CD4-positive, CD25-positive, alpha-beta regulatory T cell (primary cell): Measurements from ENCODE around the gene ZNF35. TPM values are rescaled to one million over a fixed set of nuclear protein-coding genes. Genes with fewer than 3 reads are reported as not detected.

Experiments used
- ATAC-seq, 2 donors: fragments of 150-1000 bp; cut with Tn5 transposase; one replicate each; pipeline ENCODE4 v1.10.0; 2021; ENCODE audit warnings: low read depth in 2 of 2, moderate number of reproducible peaks in 2 of 2, moderate library complexity in 1 of 2
- DNase-seq, 3 donors: peaks; one replicate each; pipeline versions ENCODE4 v3.0.0 to v3.0.0-alpha.2; 2012 to 2022; ENCODE audit warnings: mixed read lengths in 1 of 3
- H3K27ac ChIP-seq: one replicate; pipeline ENCODE4 v1.7.0; 2013; ENCODE audit warnings: mild to moderate bottlenecking, low read length; ENCODE audit not compliant: insufficient read depth, poor library complexity, severe bottlenecking
- H3K27me3 ChIP-seq: one replicate; pipeline ENCODE4 v1.7.0; 2013; ENCODE audit warnings: low read length; ENCODE audit not compliant: control insufficient read depth, insufficient read depth
- H3K36me3 ChIP-seq: one replicate; pipeline ENCODE4 v1.7.0; 2013; ENCODE audit warnings: mild to moderate bottlenecking, low read length, moderate library complexity; ENCODE audit not compliant: control insufficient read depth, insufficient read depth
- H3K4me1 ChIP-seq: 2 replicates; pipeline ENCODE4 v1.7.0; 2013; ENCODE audit warnings: mild to moderate bottlenecking, low read length; ENCODE audit not compliant: insufficient read depth, control insufficient read depth, poor library complexity, severe bottlenecking
- H3K4me3 ChIP-seq: one replicate; pipeline ENCODE4 v1.7.0; 2013; ENCODE audit warnings: low read depth, mild to moderate bottlenecking, low read length, moderate library complexity
- H3K9me3 ChIP-seq, 2 experiments: 1 replicate in 1 of 2; 2 replicates in 1 of 2; pipeline ENCODE4 v1.7.0; 2013; ENCODE audit warnings: low read length in 2 of 2, mild to moderate bottlenecking in 1 of 2, moderate library complexity in 1 of 2; ENCODE audit not compliant: control insufficient read depth in 2 of 2
- H3K27ac Mint-ChIP-seq, 3 donors: one replicate each; pipeline ENCODE4 v1.8.0; 2020 to 2022; ENCODE audit warnings: mild to moderate bottlenecking in 3 of 3, mixed read lengths in 3 of 3, moderate library complexity in 2 of 3
- H3K27me3 Mint-ChIP-seq: one replicate; pipeline ENCODE4 v1.8.0; 2022; ENCODE audit warnings: mild to moderate bottlenecking, mixed read lengths
- H3K36me3 Mint-ChIP-seq: one replicate; pipeline ENCODE4 v1.8.0; 2020; ENCODE audit warnings: mixed read lengths
- H3K4me1 Mint-ChIP-seq, 4 donors: one replicate each; pipeline ENCODE4 v1.8.0; 2020 to 2022; ENCODE audit warnings: mixed read lengths in 4 of 4, mild to moderate bottlenecking in 1 of 4
- H3K4me3 Mint-ChIP-seq, 4 donors: one replicate each; pipeline ENCODE4 v1.8.0; 2020 to 2022; ENCODE audit warnings: mild to moderate bottlenecking in 4 of 4, mixed read lengths in 4 of 4, moderate library complexity in 3 of 4
- H3K9me3 Mint-ChIP-seq, 7 donors: one replicate each; pipeline ENCODE4 v1.8.0; 2020 to 2022; ENCODE audit warnings: mixed read lengths in 7 of 7, mild to moderate bottlenecking in 3 of 7, moderate library complexity in 2 of 7
- polyA plus RNA-seq, 4 donors: library from polyadenylated mRNA; unstranded; fragments of 300-500 nt; fragmentation: Illumina TruSeq; gene quantifications; one replicate each; pipeline ENCODE4 v1.2.3, GENCODE V29; 2021
- total RNA-seq: library from RNA; stranded (reverse); gene quantifications from one replicate; pipeline ENCODE4 v1.2.3, GENCODE V29; 2022

The ZNF35 gene
- total and polyA plus RNA-seq, 5 donors from 2014 or later: 0.52 to 1.2 (median 0.92) TPM; not detected in 1

- Mint-ChIP-seq H3K4me1 (peaks cover 0 to 17% (median 6%) of the 10 kb centered on the region in 4 donors), H3K27ac (peak overlapping the region in 2 of 3 donors; percentile 48 to 50), H3K4me3 (peak overlapping the region; percentile 60 to 92 (median 74)), H3K9me3 (peaks cover 0 to 55% (median 9%) of the 10 kb centered on the region in 7 donors), H3K36me3 (peaks cover 14% of the 10 kb centered on the region), H3K27me3 (peaks cover 21% of the 10 kb centered on the region)
- Histone ChIP-seq H3K27me3 (peaks cover 14% of the 10 kb centered on the region), H3K36me3 (no peaks in the 10 kb centered on the region), H3K9me3 (peaks cover 15 to 24% of the 10 kb centered on the region in 2 experiments), H3K4me3 (peak overlapping the region; percentile 59), H3K4me1 (no peaks in the 10 kb centered on the region), H3K27ac (no peak overlapping the region)
- peak; percentile 5 to 60 (median 40) for DNase-seq
- peak; percentile 56 to 68 for ATAC-seq
Measured at GRCh38 chr3:44685128-44685800, 36.7 kb downstream of the ZNF35 start.

- peaks cover 11 to 20% of the 10 kb centered on the region in 2 experiments for H3K9me3 ChIP-seq
- no peak overlapping the region for H3K27ac ChIP-seq
- no peak for ATAC-seq
- no peaks in the 10 kb centered on the region for H3K4me1 ChIP-seq
- Mint-ChIP-seq H3K27me3 (peaks cover 21% of the 10 kb centered on the region), H3K9me3 (peaks cover 3 to 63% (median 20%) of the 10 kb centered on the region in 7 donors), H3K4me3 (no peak overlapping the region), H3K4me1 (peaks cover 0 to 17% (median 6%) of the 10 kb centered on the region in 4 donors), H3K36me3 (peaks cover 14% of the 10 kb centered on the region), H3K27ac (no peak overlapping the region)
- no peak overlapping the region for H3K4me3 ChIP-seq
- H3K27me3 ChIP-seq: peaks cover 14% of the 10 kb centered on the region
- H3K36me3 ChIP-seq: no peaks in the 10 kb centered on the region
- no peak for DNase-seq
Measured at GRCh38 chr3:44687898-44688297, 39.4 kb downstream of the ZNF35 start.

Other genes with a start within 250 kb of the ZNF35 start
- 14.5 TPM for gene ZNF445, start 171.1 kb upstream of the ZNF35 start, total RNA-seq
- 1 to 10 TPM in 3 of 4 donors, under 1 TPM in 1; 0.79 to 3.9 (median 3.3) TPM for gene ZNF445, start 171.1 kb upstream of the ZNF35 start, polyA plus RNA-seq
- gene ZKSCAN7, start 93.5 kb upstream of the ZNF35 start, total RNA-seq: 1.2 TPM
- gene ZKSCAN7, start 93.5 kb upstream of the ZNF35 start, polyA plus RNA-seq: 1 to 10 TPM; 1.6 to 3.0 (median 1.9) TPM
- gene ZNF660, start 63.8 kb upstream of the ZNF35 start, total RNA-seq: not detected
- under 1 TPM in 1 of 4 donors, not detected in 3; 0.83 TPM for gene ZNF660, start 63.8 kb upstream of the ZNF35 start, polyA plus RNA-seq
- 6.6 TPM for gene ZNF197, start 23.7 kb upstream of the ZNF35 start, total RNA-seq
- gene ZNF197, start 23.7 kb upstream of the ZNF35 start, polyA plus RNA-seq: 1 to 10 TPM; 3.7 to 4.9 (median 4.3) TPM
- gene ZNF502, start 63.9 kb downstream of the ZNF35 start, total RNA-seq: 0.94 TPM
- 1 to 10 TPM; 1.3 to 4.2 (median 1.8) TPM for gene ZNF502, start 63.9 kb downstream of the ZNF35 start, polyA plus RNA-seq
- 0.67 TPM for gene ZNF501, start 80.9 kb downstream of the ZNF35 start, total RNA-seq
- 1 to 10 TPM; 1.8 to 2.9 (median 2.5) TPM for gene ZNF501, start 80.9 kb downstream of the ZNF35 start, polyA plus RNA-seq
- gene KIAA1143, start 112.9 kb downstream of the ZNF35 start, total RNA-seq: 31.3 TPM
- gene KIAA1143, start 112.9 kb downstream of the ZNF35 start, polyA plus RNA-seq: 10 to 100 TPM; 22.8 to 30.9 (median 27.9) TPM
- 1.1 TPM for gene KIF15, start 113.1 kb downstream of the ZNF35 start, total RNA-seq
- under 1 TPM; 0.27 to 0.90 (median 0.55) TPM for gene KIF15, start 113.1 kb downstream of the ZNF35 start, polyA plus RNA-seq
- gene TMEM42, start 213.2 kb downstream of the ZNF35 start, total RNA-seq: 15.2 TPM
- gene TMEM42, start 213.2 kb downstream of the ZNF35 start, polyA plus RNA-seq: 10 to 100 TPM; 39.5 to 54.4 (median 44.9) TPM
- gene TGM4, start 225.9 kb downstream of the ZNF35 start, total RNA-seq: not detected
- gene TGM4, start 225.9 kb downstream of the ZNF35 start, polyA plus RNA-seq: under 1 TPM in 3 of 4 donors, not detected in 1; 0.06 to 0.14 (median 0.07) TPM